HG02981 (cell line): ENCODE results near the gene GANC.
"Not testable (repeated sequence)": the region's sequence is repeated elsewhere in the genome, so short reads cannot be mapped to it uniquely, and the experiment has no call there.

Experiments used
- ATAC-seq: cut with Tn5 transposase; IDR thresholded peaks from one replicate; pipeline ENCODE4 v1.9.1; 2021; ENCODE audit warnings: mild to moderate bottlenecking, moderate library complexity; ENCODE audit not compliant: unreplicated experiment

The GANC gene

DNA sequence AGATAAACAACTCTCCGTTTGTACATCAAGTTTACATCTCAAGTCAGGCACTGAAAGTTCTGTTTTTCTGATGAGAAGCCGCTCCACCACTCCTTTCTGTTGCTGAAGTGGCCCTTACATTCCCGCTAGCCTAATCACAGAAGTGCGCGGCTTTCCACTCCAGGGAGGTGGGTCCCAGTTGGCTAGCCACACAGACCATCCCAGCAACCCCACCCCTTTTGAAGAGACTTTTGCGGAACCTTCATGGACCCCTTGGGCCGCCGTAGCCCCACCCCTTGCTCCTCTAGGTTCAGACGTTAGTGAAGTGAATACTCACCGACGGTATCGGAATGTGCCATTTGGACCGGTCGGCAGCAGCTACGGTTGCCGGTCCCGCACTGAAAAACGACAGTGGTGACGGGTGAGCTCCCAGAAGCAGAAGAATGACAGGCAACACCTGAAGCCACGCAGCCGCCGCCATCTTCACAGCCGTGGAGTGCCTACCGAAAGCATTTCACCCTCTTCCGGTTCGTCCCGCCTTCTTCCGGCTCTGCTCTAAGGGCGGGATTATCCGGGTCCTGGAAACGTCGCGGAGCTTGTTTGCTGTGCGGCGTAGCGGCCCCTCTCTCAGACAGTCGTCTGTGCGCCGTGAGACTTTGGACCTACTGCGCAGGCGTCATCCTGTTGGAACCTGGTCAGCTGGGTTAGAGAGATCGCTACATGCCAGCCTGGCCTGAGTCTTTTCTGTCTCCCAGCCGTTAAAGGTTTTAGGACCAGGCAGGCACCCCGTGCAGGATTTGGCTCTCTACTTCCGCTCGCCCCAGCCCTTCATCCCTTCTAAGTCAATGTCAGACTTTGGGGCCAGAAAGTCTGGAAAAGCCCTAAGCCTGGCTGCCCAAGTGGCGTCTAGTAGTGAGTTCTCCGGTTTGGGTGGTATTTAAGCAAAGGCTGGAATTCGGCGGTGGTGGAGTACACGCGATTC, at the start of gene GANC, which contains the start of gene TMEM87A:
Gene GANC (plus strand): TSS at position 263 of the 961 bp plus-strand sequence. CDS start 1,281 bp downstream, outside the sequence.
Gene TMEM87A (minus strand): TSS at position 495 of the 961 bp plus-strand sequence. CDS start 35 bp downstream, at position 460.
- ATAC-seq: peak; percentile 91

- no peak for ATAC-seq
Observed at GRCh38 chr15:42226648-42227047, 46.4 kb upstream of the GANC start.

DNA sequence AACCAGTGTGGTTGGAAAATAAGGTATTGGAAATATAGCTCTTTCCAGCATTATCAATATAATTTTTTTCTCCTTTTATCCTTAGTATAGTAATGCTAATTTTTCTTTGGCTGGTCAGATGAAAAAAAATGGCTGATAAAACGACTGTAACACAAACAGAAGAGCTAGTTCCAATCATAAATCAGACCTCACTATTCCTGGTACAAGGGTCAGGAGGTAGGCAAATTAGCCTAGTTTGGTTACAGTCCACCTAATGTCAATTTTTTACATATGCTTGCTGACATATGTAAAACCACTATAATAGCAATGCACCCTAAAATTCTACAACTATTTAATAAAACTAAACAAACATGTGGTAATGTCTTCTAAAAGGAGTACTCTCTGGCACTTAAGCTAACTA, 45.0 kb upstream of the GANC start:
- no peak for ATAC-seq

DNA sequence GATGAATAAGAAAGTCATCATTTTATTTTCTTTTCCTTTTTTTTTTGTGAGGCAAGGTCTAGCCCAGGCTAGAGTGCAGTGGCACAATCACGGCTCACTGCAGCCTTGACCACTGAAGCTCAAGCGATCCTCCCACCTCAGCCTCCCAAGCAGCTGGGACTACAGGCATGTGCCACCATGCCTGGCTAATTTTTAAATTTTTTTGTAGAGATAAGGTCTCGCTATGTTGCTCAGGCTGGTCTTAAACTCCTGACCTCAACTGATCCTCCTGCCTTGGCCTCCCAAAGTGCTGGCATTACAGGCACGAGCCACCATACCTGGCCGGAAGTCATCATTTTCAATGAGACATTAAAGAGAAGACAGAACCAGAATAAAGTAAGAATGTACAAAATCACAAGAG, 44.0 kb upstream of the GANC start:
- ATAC-seq: not testable (repeated sequence)

- no peak for ATAC-seq
Observed at GRCh38 chr15:42231088-42231487, 41.9 kb upstream of the GANC start.

DNA sequence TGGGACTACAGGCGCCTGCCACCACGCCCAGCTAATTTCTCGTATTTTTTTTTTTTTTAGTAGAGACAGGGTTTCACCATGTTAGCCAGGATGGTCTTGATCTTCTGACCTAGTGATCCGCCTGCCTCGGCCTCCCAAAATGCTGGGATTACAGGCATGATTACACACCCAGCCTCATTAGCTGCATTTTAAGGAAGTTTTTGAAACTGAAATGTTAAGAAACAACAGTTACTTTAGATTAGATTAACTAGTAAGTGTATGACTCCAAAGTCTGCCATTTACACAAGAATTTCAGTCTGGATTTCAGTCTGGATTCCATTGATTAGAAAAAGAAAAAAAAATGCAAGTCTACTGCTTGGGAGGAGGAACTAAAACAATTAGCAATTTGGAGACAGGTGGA, 40.4 kb upstream of the GANC start:
- no peak for ATAC-seq

GRCh38 chr15:42233107-42233506, 39.9 kb upstream of the GANC start:
- no peak for ATAC-seq

- ATAC-seq: no peak
Observed at GRCh38 chr15:42239528-42240182, 33.3 kb upstream of the GANC start.

DNA sequence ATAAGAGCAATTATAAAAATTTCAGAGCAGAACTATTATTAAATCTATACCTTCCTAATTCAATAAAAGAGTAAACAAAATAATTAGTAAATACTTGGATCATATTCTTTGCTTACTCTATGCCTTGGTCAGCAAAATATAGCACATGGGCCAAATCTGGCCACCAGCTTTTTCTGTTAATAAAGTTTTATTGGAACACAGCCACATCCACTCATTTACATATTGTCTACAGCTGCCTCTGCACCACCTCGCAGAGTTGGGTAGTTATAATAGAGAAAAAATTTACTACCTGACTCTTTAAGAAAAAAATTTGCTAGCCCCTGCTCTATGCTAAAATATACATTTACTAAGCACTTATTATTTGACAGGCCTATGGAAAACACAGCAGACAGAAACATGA, 32.2 kb upstream of the GANC start:
- no peak for ATAC-seq

DNA sequence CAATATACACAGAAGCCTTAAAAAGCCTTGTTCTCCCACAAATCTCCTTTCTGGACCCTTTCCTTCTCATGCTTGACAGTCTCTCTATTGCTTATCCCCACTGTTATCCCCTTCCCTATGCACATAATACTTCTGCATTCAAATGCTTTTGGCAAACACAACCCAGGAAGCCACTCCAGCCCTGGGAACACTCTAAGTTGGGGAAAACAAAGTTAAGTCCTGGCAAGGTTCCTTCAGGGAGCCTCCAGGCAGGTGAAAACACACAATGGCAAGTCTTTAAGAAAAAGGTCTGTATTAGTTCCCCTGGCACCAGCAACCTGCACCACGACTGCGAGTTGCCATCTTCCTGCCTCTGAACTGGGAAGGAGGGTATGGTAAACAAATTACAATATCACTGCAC, 19.7 kb upstream of the GANC start:
- no peak for ATAC-seq

DNA sequence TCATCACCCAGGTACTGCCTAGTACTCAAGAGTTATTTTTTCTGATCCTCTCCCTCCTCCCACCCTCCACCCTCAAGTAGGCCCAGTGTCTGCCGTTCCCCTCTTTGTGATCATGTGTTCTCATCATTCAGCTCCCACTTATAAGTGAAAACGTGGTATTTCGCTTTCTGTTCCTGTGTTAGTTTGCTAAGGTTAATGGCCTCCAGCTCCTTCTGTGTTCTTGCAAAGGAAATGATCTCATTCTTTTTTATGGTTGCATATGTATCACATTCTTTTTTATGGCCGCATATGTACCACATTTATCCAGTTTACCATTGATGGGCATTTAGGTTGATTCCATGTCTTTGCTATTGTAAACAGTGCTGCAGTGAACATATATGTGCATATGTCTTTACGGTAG, 8.2 kb upstream of the GANC start:
- ATAC-seq: no peak

GRCh38 chr15:42267286-42267685, 5.7 kb upstream of the GANC start:
- ATAC-seq: no peak

DNA sequence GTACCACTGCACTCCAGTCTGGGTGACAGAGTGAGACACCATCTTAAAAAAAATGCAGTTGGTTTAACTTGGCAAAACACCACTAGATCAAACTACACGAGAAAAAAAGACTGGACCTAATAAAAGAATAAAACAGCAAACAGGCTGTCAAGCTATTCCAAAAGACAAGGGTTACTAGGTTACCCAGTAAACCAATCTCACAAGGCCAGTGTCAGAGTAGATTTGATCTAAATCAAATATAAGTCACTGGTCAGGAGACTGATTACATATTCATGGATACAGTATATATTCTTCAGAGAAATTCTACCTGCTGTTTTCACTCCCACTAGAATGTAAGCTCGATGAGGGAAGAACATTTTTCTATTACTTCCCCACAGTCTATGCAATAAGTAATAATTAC, 2.5 kb upstream of the GANC start:
- no peak for ATAC-seq

DNA sequence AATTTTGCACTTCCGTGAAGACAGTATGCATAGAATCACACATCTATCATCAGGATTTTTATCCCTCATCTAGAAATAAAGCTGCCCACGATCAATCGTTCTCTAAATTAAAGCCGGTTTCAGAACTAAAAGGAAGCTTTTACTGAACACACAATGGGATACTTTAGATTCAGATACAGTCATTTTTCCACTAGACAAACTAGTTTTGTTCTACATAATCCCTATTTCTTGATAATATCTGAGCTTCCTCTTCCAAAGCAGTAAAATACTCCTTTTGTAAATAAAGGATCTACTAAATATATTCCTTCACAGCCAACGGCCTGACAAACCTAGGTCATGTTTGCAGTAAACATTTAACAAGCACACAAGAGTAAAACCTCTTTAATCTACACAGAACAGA, 2.0 kb upstream of the GANC start:
- ATAC-seq: no peak

GRCh38 chr15:42273900-42274701, 1.1 kb downstream of the GANC start:
- peak; percentile 21 for ATAC-seq

DNA sequence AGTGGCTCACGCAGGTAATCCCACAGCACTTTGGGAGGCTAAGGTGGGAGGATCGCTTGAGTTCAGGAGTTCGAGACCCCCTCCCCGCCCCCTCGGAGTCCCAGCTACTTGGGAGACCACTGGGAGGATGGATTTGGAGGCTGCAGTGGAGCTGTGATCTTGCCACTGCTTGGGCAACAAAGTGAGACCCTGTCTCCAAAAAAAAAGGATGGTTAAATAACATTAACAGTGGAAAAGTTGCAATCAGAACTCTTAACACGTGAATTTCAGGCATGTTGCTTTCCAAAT, 1.6 kb downstream of the GANC start:
- ATAC-seq: no peak

- ATAC-seq: no peak
Observed at GRCh38 chr15:42275780-42276391, 2.9 kb downstream of the GANC start.

DNA sequence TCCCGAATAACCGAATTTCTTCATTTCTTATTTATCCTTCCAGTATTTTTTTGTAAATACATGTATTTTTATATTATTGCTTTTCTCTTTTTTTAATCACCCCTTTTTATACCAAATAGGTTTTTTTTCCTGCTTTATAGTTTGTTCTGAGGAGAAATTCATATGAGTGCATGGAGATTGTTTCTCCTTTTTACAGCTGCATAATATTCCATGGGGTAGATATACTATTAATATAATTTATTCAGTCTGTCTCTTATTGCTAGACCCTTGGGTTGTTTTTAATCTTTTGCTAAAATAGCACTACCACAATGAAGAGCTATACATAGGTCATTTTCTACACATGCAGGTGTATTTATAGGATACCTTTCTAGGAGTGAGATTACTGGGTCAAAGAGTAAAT, 3.8 kb downstream of the GANC start:
- no peak for ATAC-seq

GRCh38 chr15:42279234-42279723, 6.3 kb downstream of the GANC start:
- ATAC-seq: no peak

DNA sequence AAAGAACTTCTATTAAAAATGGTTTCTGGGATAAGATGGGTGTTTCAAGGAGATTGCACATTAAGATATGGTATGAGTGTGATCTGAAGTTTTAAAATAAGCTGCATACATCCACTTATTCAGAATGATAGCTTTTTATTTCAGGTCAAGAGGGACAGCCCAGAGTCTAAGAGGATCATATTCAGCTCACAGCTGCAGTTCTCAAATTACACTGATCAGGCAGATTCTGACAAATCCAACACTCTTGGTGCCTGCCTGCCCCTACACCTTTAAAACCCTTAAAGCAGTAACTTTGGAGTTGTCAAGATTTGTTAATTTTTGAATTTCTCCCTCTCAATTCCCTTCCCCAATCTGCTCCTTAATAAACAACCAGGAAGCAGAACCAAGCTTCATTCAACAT, 9.3 kb downstream of the GANC start:
- no peak for ATAC-seq

DNA sequence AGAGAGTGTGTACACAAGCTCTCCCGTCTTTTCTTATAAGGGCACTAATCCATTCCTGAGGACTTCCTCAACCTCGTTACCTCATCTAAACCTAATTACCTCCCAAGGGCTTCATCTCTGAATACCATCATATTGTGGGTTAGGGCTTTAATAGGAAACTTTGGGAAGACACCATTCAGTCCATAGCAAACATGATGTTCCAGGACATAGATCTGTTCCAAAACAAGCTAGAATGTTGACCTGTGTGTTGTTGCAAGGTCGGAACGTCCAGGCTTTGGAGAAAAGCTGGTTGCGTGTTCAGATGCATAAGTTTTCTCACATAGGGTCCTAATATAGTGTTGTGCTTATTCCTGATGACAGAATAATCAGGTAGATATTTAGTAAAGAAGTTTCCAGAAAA, 9.9 kb downstream of the GANC start:
- no peak for ATAC-seq
